GM11168 (cell line): ENCODE results near the gene MAPK8IP3.
"Not testable (repeated sequence)": the region's sequence is repeated elsewhere in the genome, so short reads cannot be mapped to it uniquely, and the experiment has no call there.

ENCODE experiments used
- in situ Hi-C: fragments of 300-500 bp; cut with MboI; formaldehyde crosslinking; loops from one replicate; pipeline ENCODE4 v1.12.0; 2022; ENCODE audit warnings: low sequenced_read_pairs; ENCODE audit not compliant: unreplicated experiment

Gene MAPK8IP3

DNA sequence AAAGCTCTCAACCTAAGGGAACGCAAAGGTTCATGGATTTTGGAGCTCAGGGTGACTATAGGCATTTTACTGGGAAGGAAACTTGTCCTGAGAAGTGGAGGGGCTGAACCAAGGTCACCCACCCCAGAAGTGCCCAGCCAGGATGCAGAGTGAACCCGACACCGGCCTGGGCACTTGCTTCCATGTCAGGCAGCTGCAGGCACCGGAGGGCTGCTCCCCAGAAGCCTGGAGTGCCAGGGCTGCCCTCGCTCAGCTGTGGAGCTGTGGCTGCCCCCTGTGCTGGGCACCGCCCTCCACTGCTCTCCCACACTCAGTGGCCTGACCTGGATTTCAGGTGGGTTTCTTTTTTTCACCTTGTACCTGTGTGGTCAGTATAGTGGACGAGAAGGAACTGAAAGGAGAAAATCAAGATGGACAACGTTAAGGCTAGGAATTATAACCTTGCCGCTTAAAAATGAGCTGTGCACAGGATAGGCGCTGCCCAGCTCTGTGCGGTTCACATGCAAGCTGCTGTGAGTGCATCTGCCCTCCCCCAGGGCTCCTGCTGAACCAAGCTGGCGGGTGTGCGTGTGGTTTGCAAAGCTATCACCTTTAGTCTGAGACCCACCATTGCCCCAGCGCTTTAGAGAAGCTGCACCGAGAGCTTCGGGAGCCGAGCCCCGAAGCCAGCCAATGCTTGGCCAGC lies 2.2 kb downstream of the MAPK8IP3 start:
- in situ Hi-C loops: no loop called here

DNA sequence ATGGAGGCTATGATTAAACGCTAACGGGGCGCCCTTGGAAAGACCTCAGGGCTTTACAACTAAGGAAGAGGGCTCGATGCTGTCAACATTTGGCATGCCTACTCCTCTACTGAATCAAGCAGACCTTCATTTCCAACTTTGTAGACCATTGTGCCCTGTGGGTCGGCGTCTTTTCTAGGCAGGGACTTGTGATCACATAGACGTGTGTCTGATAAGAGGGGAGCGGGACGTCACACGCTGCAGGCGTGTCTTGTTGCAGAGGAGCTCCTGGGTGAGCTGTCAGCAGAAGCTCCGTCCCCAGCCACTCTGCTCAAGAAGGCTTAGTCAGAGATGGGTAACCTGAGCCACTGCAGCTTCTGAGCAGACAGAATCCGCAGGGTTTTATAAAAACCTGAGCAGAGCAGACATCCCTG lies 2.8 kb downstream of the MAPK8IP3 start:
- in situ Hi-C loops: no loop called here

DNA sequence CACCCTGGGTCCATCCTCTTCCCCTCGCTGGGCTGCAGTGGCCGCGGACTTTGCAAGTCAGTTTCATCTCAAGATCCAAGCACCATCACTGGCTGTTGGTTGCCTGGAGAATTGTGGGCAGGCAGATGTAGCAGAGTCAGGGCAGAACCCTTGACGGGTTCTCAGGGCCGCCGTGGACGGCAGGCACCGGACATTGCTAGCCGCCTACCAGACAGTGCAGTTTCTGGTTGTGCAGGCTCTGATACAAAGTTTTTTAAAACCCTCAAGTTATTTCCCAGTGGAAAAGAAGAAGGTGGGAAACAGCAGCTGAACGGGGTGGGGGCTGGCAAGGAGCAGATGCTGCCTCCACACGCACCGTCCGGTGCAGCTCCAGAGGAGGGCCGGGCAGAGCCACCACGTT lies 3.4 kb downstream of the MAPK8IP3 start:
- in situ Hi-C loops: no loop called here

DNA sequence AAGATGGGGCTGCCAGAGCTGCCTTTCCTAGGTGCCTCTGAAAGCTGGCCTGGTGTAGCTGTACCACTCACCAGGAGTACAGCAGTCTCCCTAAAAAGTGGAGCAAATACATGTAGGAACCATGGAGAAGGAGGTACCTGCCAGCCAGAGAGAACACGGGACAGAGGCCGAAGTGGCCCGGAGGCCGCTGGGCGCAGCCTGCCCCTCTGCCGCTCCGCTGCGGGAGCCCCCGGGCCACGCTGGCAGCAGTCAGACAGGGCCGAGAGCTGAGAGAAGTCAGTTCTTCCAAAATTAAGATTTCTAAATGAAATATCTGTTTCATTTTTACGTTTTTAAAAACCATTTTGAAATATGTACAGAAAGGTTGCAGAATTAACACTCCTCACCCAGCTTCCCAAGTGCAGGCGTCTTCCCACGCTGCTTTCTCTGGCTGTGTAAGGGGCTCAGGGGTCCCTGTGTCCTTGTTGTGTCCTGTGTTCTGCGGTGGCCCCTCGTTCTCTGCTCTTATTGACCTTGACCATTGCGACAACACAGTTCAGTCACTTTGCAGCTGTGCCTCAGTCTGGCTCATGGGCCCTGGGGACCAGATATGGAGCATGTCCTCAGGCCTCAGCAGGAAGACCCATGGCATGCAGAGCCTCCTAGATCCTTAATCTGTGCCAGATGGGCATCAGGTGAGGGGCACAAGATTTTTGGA lies 5.0 kb downstream of the MAPK8IP3 start:
- in situ Hi-C loops: no loop called here

DNA sequence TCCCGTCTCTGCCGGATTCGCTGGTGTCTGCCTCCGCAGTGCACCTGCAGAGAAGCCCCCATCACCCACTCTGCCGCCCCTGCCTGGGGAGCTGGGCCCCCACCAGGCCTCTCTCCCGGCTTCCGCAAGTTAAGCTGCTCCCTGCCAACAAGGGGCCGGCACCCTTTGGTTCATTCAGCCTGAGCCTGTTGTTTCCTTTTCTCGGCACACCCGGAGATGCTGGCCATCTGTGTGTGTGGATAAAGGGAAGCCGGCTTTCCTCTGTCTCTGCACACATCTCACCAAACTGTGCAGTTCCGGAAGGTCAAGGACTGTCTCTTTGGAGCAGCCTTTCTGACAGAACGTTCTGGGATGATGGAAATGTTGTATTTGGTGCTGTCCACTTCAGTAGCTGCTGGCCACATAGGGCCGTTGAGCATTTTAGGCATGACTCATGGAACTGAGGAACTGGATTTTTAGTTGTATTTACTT lies 6.8 kb downstream of the MAPK8IP3 start:
- in situ Hi-C loops: no loop called here

DNA sequence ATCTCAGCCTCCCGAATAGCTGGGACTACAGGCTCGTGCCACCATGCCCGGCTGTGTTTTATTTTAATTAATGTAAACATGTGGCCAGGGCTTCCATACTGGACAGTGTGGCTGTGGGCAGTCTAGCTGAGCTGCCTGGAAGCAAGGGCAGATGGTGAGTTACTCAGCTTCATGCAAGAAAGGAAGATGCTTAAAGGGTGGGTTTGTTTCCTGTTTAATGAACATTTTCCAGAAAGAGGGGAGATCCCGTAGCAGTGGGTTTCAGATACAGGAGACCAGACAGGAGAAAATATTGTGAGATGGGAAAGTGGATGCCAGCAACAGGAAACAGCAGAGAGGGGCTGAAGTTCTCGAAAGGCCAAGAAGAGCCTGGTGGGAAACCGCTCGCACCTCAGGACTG lies 7.3 kb downstream of the MAPK8IP3 start:
- in situ Hi-C loops: no loop called here

DNA sequence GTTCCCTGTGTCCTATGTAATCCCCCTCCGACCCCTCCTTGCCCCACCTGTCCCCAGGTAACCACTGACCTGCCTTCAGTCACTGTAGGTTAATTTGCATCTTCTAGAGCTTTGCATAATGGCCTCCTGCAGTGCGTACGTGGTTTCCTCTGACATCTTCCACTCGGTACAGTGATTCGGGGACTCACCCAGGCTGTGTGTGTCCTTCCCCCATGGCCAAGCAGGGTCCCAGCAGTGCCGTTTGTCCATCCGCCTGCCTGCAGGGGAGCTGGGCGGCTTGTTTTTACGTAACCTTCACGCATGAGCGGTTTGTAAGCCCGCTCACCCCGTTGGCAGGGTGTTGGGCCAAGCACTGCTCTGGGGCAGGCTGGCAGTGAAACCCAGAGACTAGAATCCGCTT lies 7.9 kb downstream of the MAPK8IP3 start:
- in situ Hi-C loops: no loop called here

DNA sequence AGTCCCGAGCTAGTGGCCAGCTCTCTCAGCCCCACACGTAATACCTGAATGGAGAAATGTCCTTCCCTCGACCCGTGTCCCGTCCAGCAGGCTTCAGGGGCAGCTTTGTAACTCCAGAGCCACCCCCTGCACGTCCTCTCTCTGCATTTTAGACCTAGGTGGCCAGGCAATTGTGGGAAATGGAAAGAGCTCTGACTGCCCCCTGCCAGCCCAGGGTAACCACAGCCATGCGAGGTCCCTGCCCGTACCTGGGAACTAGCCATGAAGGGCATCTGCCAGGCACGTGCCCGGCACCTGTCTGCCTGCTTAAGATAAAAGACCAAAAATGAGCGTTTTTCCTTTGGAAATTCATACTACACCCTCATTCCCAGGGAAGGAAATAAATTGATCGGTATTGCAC lies 9.2 kb downstream of the MAPK8IP3 start:
- in situ Hi-C loops: no loop called here

DNA sequence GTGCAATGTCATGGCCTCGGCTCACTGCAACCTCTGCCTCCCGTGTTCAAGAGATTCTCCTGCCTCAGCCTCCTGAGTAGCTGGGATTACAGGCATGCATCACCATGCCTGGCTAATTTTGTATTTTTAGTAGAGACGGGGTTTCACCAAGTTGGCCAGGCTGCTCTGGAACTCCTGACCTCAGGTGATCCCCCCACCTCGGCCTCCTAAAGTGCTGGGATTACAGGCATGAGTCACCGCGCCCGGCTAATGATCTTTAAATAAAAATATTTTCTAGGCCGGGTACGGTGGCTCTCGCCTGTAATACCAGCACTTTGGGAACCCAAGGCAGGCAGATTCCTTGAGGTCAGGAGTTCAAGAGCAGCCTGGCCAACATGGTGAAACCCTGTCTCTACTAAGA lies 12.2 kb downstream of the MAPK8IP3 start:
- in situ Hi-C loops: not testable (repeated sequence)

DNA sequence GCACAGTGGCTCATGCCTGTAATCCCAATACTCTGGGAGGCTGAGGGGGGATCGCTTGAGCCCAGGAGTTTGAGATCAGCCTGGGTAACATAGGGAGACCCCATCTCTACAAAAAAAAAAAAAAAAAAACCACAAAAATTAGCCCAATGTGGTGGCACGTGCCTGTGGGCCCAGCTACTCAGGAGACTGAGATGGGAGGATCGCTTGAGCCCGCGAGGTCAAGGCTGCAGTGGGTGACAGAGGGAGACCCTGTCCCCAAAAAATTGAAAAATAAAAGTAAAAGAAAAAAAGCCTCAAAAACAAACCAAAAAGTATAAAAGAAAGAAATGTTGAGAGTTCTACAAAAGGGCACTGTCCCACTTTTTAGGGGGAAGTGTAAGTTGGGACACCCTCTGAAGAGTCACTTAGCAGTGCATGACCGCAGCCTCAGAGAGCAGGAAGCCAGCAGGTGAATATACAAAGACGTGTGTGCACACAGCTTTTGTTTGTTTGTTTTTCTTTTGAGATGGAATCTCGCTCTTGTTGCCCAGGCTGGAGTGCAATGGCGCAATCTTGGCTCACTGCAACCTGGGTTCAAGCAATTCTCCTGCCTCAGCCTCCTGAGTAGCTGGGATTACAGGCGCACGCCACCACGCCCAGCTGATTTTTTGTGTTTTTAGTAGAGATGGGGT lies 13.7 kb downstream of the MAPK8IP3 start:
- in situ Hi-C loops: not testable (repeated sequence)

DNA sequence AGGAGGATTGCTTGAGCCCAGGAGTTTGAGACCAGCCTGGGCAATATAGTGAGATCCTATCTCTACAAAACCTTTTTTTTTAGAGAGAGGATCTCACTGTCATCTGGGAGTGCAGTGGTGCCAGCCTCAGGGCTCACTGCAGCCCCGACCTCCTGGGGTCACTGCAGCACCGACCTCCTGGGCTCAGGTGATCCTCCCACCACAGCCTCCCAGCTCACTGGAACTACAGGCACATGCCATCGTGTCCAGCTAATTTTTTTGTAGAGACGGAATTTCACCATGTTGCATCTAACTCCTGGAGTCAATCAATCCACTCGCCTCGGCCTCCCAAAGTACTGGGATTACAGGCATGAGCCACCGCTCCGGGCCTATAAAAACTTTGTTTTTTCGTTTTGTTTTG lies 15.4 kb downstream of the MAPK8IP3 start:
- in situ Hi-C loops: no loop called here

DNA sequence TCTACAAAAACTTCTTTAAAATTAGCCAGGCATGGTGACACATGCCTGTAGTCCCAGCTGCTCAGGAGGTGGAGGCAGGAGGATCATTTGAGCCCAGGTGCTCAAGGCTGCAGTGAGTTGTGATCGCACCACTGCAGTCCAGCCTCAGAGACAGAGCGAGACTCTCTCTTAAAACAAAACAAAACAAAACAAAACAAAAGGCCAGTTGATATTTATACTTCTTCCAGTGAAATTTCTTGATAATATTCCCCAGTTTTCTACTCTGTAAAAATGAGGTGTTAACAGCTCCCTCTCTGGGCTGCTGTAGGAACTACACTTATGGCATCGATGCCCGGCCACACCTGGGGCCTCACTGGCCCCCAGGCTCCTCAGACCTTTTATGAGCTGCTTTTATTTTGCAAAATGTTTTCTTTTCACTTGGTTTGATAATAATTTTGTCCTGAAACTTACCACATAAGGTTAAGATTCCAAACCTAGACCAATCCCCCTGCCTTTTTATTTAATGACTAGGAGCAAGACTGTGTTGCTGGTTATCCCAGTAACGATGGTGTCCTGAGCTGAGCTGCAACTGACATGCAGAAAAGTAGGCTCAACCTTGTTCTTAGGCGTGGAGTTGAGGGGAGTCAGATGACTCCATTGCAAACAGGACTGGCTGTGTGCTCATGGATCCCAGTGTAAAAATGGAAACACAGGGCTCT lies 17.6 kb downstream of the MAPK8IP3 start:
- in situ Hi-C loops: no loop called here

DNA sequence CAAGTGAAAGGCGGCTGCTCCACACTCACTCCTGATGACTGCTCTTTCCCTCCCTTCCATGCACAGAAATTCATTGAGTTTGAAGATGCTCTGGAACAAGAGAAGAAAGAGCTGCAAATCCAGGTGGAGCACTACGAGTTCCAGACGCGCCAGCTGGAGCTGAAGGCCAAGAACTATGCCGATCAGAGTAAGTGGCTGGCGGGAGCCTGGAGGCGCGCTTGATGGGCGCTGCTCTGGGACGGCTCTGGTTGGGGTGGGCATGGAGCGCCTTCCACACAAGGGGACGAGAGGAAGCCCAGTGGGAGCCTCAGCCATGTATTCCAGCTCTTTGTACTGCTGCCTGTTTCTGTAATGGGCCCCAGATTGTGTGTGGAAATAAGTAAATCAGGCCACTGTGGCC lies 18.5 kb downstream of the MAPK8IP3 start:
- in situ Hi-C loops: no loop called here

DNA sequence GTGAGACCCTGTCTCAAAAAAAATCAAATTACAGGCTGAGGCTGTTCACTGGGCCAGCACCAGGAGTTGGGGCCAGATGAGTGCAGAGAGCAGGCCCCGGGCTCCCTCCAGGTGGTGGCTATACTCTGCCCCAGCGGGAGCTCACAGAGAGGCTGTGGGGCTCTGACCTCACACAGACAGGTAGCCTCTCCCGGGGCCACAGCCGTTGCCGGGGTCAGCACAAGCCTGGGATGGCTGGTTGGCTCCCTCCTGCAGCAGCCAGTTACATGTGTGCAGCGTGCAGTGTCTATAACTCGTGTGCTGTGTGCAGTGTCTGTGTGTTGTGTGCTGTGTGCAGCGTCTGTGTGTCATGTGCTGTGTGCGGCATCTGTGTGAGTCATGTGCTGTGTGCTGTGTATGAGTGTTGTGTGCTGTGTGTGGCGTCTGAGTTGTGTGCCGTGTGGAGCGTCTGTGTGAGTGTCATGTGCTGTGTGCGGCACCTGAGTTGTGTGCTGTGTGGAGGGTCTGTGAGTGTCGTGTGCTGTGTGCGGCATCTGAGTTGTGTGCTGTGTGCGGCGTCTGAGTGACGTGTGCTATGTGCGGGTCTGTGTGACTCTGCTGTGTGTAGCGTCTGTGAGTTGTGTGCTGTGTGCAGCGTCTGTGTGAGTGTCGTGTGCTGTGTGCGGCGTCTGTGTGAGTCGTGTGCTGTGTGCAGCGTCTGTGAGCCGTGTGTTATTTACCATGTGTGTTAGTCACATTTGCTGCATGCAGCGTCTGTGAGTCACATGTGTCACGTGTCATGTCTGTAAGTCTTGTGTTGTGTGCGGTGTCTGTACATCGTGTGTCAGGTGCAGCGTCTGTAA lies 20.9 kb downstream of the MAPK8IP3 start:
- in situ Hi-C loops: no loop called here

DNA sequence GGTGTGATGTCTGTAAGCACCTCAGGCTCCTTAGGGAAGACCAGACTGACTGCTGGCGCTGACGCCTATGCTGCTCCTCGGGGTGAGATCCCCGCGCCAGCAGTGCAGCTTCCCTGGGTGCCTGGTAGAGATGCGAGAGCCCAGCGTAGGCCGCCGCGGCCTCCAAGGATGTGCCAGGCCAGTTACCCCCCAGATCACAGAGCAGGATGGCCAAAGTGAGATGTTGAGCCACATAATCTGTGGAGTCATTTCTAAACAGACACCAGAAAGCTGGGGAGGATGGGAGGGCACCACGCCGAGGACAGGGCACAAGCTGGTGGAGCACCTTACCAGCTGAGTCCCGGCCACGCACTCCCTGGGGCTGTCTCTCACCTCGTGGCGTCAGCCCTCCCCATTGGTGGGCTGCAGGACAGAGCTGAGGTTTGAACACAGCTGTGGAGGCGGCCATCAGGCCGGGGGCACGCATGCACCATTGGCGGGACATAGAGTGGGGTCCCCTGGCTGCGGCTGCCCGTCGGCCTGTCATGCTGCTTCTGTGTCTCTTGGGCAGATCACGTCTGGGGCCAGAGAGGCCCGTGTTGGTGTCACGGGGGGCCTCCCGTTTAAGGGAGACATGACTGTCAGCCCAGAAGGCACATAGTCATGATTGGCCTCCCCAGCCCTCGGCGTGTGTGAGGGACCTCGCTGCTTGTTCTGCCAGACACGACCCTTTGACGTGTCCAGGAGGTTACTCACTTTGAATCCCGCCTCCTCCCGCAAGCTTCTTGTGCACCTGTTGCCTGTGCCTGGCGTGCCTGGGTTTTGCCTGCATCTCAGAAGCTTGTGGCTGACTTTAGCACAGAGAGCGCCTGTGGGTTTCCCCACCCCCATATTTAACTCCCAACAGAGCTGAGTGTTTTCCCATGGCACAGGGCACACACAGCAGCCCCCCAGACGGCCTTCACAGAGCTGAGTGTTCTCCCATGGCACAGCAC lies 21.9 kb downstream of the MAPK8IP3 start:
- in situ Hi-C loops: no loop called here

DNA sequence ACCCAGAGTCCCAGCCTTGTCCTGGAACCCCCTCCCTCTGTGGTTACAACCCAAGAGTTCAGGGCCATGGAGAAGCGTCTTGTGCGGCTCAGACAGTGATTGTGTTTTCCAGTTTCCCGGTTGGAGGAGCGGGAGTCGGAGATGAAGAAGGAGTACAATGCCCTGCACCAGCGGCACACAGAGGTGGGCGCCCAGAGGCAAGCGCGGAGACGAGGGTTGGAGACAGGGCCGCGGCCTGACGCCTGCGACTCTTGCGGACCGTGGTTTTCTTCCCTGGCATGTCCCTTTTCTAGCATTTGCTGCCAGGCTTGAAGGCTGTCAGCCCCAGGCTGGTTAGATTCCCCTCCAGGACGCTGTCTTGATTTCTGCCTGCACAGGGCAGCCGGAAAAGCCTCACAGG lies 23.0 kb downstream of the MAPK8IP3 start:
- in situ Hi-C loops: no loop called here

DNA sequence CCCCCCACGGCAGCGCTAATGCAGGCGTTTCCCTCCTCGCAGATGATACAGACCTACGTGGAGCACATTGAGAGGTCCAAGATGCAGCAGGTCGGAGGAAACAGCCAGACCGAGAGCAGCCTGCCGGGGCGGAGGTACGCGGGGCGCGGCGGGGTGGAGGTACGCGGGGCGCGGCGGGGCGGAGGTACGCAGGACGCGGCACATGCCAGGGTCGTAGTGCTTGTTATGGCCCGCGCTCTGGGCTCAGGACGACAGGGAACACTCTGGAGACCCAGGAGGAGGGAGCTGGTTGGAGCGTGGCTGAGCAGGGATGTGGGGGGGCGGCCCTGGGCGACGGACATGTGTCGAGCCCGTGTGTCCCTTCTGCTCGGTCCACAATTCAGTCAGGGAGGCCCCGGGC lies 23.4 kb downstream of the MAPK8IP3 start:
- in situ Hi-C loops: no loop called here

DNA sequence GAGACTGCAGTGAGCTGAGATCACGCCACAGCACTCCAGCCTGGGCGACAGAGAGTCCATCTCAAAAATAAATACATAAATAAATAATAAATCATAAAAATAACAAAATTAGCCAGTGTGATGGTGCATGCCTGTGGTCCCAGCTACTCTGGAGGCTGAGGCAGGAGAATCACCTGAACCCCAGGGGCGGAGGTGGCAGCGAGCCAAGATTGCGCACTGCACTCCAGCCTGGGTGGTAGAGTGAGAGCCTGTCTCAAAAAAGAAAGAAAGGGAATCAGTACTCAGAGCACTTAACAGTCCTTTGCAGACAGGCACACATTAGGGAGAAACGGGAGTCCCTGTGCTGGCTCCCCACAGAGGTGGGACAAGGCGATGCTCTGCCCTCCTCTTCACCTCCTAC lies 25.1 kb downstream of the MAPK8IP3 start:
- in situ Hi-C loops: no loop called here

DNA sequence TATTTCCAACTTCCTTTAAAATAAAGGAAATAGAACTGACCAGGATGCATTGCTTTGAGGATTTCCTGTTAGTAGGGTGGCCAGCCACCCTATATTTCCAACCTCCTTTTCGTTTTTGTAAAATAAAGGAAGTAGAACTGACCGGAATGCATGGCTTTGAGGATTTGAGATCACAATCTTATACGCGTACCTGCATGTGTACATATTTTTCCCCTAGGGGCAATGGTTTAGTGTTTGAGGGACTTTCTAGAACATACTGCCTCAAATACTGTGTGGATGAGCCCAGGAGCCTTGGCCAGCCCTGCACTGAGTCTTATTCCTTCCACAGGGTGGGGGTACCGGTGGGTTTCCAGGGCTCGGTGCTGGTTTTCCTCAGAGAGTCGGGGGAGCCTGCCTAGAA lies 25.6 kb downstream of the MAPK8IP3 start:
- in situ Hi-C loops: no loop called here
